Hair follicle dermal papilla cell (primary cell): ENCODE measurements around the gene METTL5. TPM values are rescaled to one million over a fixed set of nuclear protein-coding genes. Genes with fewer than 3 reads are reported as not detected.

Experiments used
- total RNA-seq: library from RNA; depleted of rRNA; stranded (reverse); fragments of >200 nt; gene quantifications from 2 replicates; pipeline ENCODE4 v1.2.3, GENCODE V29; 2012

The METTL5 gene
- 28.1 and 31.6 TPM in 2 replicates for total RNA-seq

DNA sequence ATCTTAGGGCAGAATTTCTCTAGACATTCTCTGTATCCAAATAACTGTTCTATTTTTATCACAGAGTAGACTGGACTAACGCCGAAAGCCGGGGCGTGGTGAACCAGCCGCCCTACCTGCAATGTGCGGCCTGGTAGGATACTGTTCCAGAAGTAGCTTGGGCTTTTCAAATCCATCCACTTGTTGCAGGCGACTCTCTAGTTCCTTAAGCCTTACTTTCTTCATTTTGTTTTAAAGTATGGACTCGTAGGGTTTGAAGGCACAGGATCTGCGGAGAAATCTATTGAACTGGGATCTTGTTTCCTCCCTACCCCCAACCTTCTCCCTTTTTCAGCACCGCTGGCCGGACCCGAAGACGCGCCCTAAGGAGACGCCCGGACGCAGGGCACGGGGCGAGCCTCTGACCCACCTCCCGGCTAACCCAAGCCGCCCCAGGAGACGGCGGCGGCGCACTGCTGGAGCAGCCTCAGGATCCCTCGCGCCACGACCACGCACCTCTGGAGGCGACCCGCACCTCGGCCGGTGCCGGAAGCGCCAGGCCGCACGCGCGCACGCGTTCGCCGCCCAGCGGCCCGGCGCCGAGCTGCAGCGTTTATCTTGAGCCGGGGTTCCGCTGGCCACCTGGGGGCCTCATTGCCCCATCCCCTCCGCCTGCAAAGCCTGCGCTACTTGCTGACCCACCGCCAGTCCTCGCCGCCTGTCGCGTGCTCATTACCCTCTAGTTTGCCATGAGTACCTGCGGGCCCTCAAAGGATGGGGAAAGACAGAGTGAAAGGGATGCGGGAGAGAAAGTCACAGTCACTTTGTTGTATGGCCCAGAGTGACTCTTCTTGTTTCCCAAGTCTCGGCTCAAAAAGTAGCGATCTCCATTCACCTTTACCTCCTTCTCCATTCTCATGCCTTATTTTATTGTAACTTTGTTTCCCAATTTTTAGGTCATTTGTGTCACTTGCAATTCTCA lies at the start of gene METTL5:
Gene METTL5, minus strand, starts transcription at position 533 of the 961 bp plus-strand sequence. Its CDS starts 308 bp downstream, at position 225.

DNA sequence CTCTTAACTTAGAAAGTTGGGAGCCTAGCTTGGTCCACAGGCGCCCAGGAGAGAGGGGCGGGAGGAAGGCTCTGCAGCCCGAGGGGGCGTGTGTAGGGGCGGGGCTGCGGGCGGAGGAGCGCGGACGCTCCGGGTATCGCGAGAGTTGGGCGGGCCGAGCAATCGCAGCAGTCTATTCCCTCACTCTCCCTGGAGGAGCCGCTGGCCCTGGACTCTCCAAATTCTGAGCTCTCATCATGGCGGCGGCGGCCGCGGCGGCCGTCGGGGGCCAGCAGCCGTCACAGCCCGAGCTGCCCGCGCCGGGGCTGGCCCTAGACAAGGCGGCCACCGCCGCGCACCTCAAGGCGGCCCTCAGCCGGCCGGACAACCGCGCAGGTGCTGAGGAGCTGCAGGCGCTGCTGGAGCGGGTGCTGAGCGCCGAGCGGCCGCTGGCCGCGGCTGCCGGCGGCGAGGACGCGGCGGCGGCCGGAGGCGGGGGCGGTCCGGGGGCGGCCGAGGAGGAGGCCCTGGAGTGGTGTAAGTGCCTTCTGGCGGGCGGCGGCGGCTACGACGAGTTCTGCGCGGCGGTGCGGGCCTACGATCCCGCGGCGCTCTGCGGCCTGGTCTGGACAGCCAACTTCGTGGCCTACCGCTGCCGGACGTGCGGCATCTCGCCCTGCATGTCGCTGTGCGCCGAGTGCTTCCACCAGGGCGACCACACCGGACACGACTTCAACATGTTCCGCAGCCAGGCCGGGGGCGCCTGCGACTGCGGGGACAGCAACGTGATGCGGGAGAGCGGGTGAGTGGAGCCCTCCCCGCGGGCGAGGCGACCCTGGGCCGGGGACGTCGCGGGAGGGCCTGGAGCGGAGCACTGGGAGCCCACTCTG lies 2.8 kb upstream of the METTL5 start, which contains the start of gene UBR3:
Gene UBR3, plus strand, starts transcription at position 183 of the 869 bp plus-strand sequence. Its CDS starts 54 bp downstream, at position 237.

DNA sequence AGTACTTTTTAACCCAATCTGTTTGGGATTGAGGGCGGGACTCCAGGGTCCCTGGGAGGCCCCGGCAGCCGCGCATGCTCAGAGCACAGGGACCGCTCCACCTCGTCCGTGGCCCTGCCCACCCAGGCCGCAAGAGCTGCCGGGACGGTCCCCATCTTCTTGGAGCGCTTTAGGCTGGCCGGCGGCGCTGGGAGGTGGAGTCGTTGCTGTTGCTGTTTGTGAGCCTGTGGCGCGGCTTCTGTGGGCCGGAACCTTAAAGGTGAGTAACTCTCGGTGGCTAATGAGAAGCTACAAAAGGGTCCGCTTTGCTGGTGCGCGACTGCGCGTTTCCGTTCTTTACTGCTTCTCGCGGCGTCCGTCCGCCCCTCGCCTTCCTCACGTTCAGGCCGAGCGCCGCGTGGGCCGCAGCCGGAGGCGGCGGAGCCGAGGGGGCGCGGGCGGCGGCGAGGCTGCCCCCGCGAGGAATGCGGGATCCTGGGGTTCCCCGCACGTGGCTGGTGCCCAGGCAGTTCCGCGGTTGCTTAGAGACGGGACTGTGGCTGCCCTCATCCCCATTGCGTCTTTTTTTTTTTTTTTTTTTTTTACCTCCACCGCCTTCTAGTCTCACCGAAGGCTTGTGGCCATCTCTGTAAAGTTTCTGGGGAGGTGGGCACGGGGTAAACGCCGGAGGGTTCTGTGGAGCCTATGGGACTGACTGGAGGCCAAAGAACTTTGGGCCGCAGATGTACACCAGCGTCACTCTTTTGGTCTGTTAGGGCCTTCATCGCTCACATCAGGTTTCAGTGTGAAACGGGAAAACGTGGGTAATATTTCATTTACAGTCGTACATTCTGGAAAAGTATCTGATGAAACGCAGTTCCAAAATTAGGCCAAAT lies 25.8 kb downstream of the METTL5 start, which contains the start of gene SSB:
Gene SSB, plus strand, starts transcription at position 154 of the 875 bp plus-strand sequence. CDS start 2,090 bp downstream, outside the sequence.

Other genes starting within 250 kb of the METTL5 start
- 22.7 and 24.5 TPM in 2 replicates for gene PPIG, start 240.6 kb downstream of the METTL5 start, total RNA-seq
- gene CFAP210, start 130.5 kb downstream of the METTL5 start, total RNA-seq: 0.12 TPM in 1 of 2 replicates, not detected in the other
- 3.5 and 5.5 TPM in 2 replicates for gene PHOSPHO2, start 130.4 kb downstream of the METTL5 start, total RNA-seq
- 1.6 and 1.7 TPM in 2 replicates for gene KLHL23, start 91.1 kb downstream of the METTL5 start, total RNA-seq
- gene SSB, start 26.0 kb downstream of the METTL5 start, total RNA-seq: 55.7 and 62.9 TPM in 2 replicates
- gene UBR3, start 2.5 kb upstream of the METTL5 start, total RNA-seq: 30.6 and 36.8 TPM in 2 replicates